Mononuclear cell (primary cell): ENCODE measurements around the gene URI1. TPM values are rescaled to one million over a fixed set of nuclear protein-coding genes. Genes with fewer than 3 reads are reported as not detected.
"Not testable (repeated sequence)": the region's sequence is repeated elsewhere in the genome, so short reads cannot be mapped to it uniquely, and the experiment has no call there.

Experiments
- H3K27me3 ChIP-seq: 2 replicates; pipeline ENCODE4 v1.6.0; 2011; ENCODE audit warnings: low read length, control low read depth; ENCODE audit not compliant: insufficient read depth
- H3K4me1 ChIP-seq: 2 replicates; pipeline ENCODE4 v1.5.1; 2011; ENCODE audit warnings: mild to moderate bottlenecking, low read length, control low read depth; ENCODE audit not compliant: insufficient read depth
- H3K4me3 ChIP-seq: 2 replicates; pipeline ENCODE4 v1.5.1; 2011; ENCODE audit warnings: mild to moderate bottlenecking, low read length, moderate library complexity
- H3K9me3 ChIP-seq: 2 replicates; pipeline ENCODE4 v1.5.1; 2011; ENCODE audit warnings: low read depth, mild to moderate bottlenecking, control low read depth, low read length
- total RNA-seq: library from RNA; depleted of rRNA; stranded (reverse); fragments of >200 nt; gene quantifications from one replicate; pipeline ENCODE4 v1.2.3, GENCODE V29; 2012

The URI1 gene
- total RNA-seq, 1 donor, result 78.5 TPM

GRCh38 chr19:29948759-29949470 lies 6.9 kb downstream of the URI1 start:
- not testable (repeated sequence) for H3K27me3 ChIP-seq, H3K9me3 ChIP-seq, H3K4me3 ChIP-seq
- H3K4me1 ChIP-seq, result peaks cover 17% of the 10 kb centered on the region

- Histone ChIP-seq H3K9me3 (no peaks in the 10 kb centered on the region), H3K4me1 (peaks cover 4% of the 10 kb centered on the region), H3K4me3 (no peak overlapping the region), H3K27me3 (no peaks in the 10 kb centered on the region)
Observed at GRCh38 chr19:29952177-29952576, 10.1 kb downstream of the URI1 start.

- no peaks in the 10 kb centered on the region for H3K9me3 ChIP-seq
- no peak overlapping the region for H3K4me3 ChIP-seq
- peaks cover 4% of the 10 kb centered on the region for H3K4me1 ChIP-seq
- no peaks in the 10 kb centered on the region for H3K27me3 ChIP-seq
Observed at GRCh38 chr19:29952646-29953045, 10.6 kb downstream of the URI1 start.

GRCh38 chr19:29953352-29954247 lies 11.6 kb downstream of the URI1 start:
- H3K27me3 ChIP-seq, result no peaks in the 10 kb centered on the region

GRCh38 chr19:29956855-29957254 lies 14.8 kb downstream of the URI1 start:
- Histone ChIP-seq H3K9me3 (no peaks in the 10 kb centered on the region), H3K4me1 (peaks cover 4% of the 10 kb centered on the region), H3K27me3 (no peaks in the 10 kb centered on the region), H3K4me3 (no peak overlapping the region)

More at GRCh38 chr19:29953352-29954247, 11.6 kb downstream of the URI1 start:
- Histone ChIP-seq H3K4me3 (no peak overlapping the region), H3K9me3 (no peaks in the 10 kb centered on the region), H3K4me1 (peaks cover 4% of the 10 kb centered on the region)

- Histone ChIP-seq H3K4me3 (no peak overlapping the region), H3K27me3 (no peaks in the 10 kb centered on the region), H3K9me3 (no peaks in the 10 kb centered on the region), H3K4me1 (peaks cover 27% of the 10 kb centered on the region)
Observed at GRCh38 chr19:29961311-29961710, 19.3 kb downstream of the URI1 start.

- Histone ChIP-seq H3K9me3 (no peaks in the 10 kb centered on the region), H3K4me3 (no peak overlapping the region), H3K4me1 (peaks cover 32% of the 10 kb centered on the region), H3K27me3 (no peaks in the 10 kb centered on the region)
Observed at GRCh38 chr19:29962793-29963192, 20.8 kb downstream of the URI1 start.

GRCh38 chr19:29963576-29963975 lies 21.5 kb downstream of the URI1 start:
- Histone ChIP-seq H3K4me3 (no peak overlapping the region), H3K27me3 (no peaks in the 10 kb centered on the region), H3K4me1 (peaks cover 32% of the 10 kb centered on the region), H3K9me3 (no peaks in the 10 kb centered on the region)

GRCh38 chr19:29964171-29964570 lies 22.1 kb downstream of the URI1 start:
- no peaks in the 10 kb centered on the region for H3K9me3 ChIP-seq
- H3K27me3 ChIP-seq, result no peaks in the 10 kb centered on the region
- peaks cover 32% of the 10 kb centered on the region for H3K4me1 ChIP-seq
- H3K4me3 ChIP-seq, result no peak overlapping the region

- Histone ChIP-seq H3K4me3 (no peak overlapping the region), H3K9me3 (no peaks in the 10 kb centered on the region), H3K4me1 (peaks cover 32% of the 10 kb centered on the region), H3K27me3 (no peaks in the 10 kb centered on the region)
Observed at GRCh38 chr19:29965492-29965891, 23.5 kb downstream of the URI1 start.

- H3K4me3 ChIP-seq, H3K27me3 ChIP-seq, H3K9me3 ChIP-seq: not testable (repeated sequence)
- peaks cover 32% of the 10 kb centered on the region for H3K4me1 ChIP-seq
Observed at GRCh38 chr19:29966142-29966541, 24.1 kb downstream of the URI1 start.

GRCh38 chr19:29966588-29967249 lies 24.7 kb downstream of the URI1 start:
- Histone ChIP-seq H3K27me3 (no peaks in the 10 kb centered on the region), H3K9me3 (no peaks in the 10 kb centered on the region), H3K4me3 (no peak overlapping the region), H3K4me1 (peaks cover 32% of the 10 kb centered on the region)

GRCh38 chr19:29967623-29968022 lies 25.6 kb downstream of the URI1 start:
- Histone ChIP-seq H3K9me3 (no peaks in the 10 kb centered on the region), H3K27me3 (no peaks in the 10 kb centered on the region), H3K4me1 (peaks cover 32% of the 10 kb centered on the region), H3K4me3 (no peak overlapping the region)

GRCh38 chr19:29969891-29970290 lies 27.9 kb downstream of the URI1 start:
- Histone ChIP-seq H3K27me3 (no peaks in the 10 kb centered on the region), H3K4me3 (no peak overlapping the region), H3K4me1 (peaks cover 14% of the 10 kb centered on the region), H3K9me3 (no peaks in the 10 kb centered on the region)

GRCh38 chr19:29971002-29971401 lies 29.0 kb downstream of the URI1 start:
- Histone ChIP-seq H3K4me3 (no peak overlapping the region), H3K27me3 (no peaks in the 10 kb centered on the region), H3K4me1 (peaks cover 8% of the 10 kb centered on the region), H3K9me3 (no peaks in the 10 kb centered on the region)
